ENCODE data around the gene PANX1.
A peak's percentile ranks its signal among the peaks of the same experiment; 100 is the strongest.

Gene PANX1

GRCh38 chr11:94100253-94100652 is 28.4 kb upstream of the PANX1 start:
- DNase-seq (ENCODE audit: low read depth) = no peak
- TF ChIP-seq CTCF (IDR thresholded peaks at IDR 0.05; ENCODE audit: control insufficient read depth, insufficient read depth, low read depth, low read length, missing control alignments) = no peak
- no peak overlapping the region for H3K4me3 ChIP-seq (ENCODE audit: control insufficient read depth, low read depth, low read length)

- no peak for TF ChIP-seq CTCF (IDR thresholded peaks at IDR 0.05; ENCODE audit: control insufficient read depth, insufficient read depth, low read depth, low read length, missing control alignments)
- H3K4me3 ChIP-seq (ENCODE audit: control insufficient read depth, low read depth, low read length) = no peak overlapping the region
- no peak for DNase-seq (ENCODE audit: low read depth)
These were observed 25.2 kb upstream of the PANX1 start for GRCh38 chr11:94103471-94103870.

- H3K4me3 ChIP-seq (ENCODE audit: control insufficient read depth, low read depth, low read length) = no peak overlapping the region
- DNase-seq (ENCODE audit: low read depth) = no peak
- no peak for TF ChIP-seq CTCF (IDR thresholded peaks at IDR 0.05; ENCODE audit: control insufficient read depth, insufficient read depth, low read depth, low read length, missing control alignments)
These were observed 23.9 kb upstream of the PANX1 start for GRCh38 chr11:94104734-94105133.

- DNase-seq (ENCODE audit: low read depth) = no peak
- no peak overlapping the region for H3K4me3 ChIP-seq (ENCODE audit: control insufficient read depth, low read depth, low read length)
- no peak for TF ChIP-seq CTCF (IDR thresholded peaks at IDR 0.05; ENCODE audit: control insufficient read depth, insufficient read depth, low read depth, low read length, missing control alignments)
These were observed 21.9 kb upstream of the PANX1 start for GRCh38 chr11:94106716-94107115.

- DNase-seq (ENCODE audit: low read depth) = no peak
- TF ChIP-seq CTCF (IDR thresholded peaks at IDR 0.05; ENCODE audit: control insufficient read depth, insufficient read depth, low read depth, low read length, missing control alignments) = peak; percentile 24
- no peak overlapping the region for H3K4me3 ChIP-seq (ENCODE audit: control insufficient read depth, low read depth, low read length)
These were observed 21.3 kb upstream of the PANX1 start for GRCh38 chr11:94107363-94107762.

GRCh38 chr11:94111241-94111640 is 17.4 kb upstream of the PANX1 start:
- H3K4me3 ChIP-seq (ENCODE audit: control insufficient read depth, low read depth, low read length) = no peak overlapping the region
- DNase-seq (ENCODE audit: low read depth) = no peak
- no peak for TF ChIP-seq CTCF (IDR thresholded peaks at IDR 0.05; ENCODE audit: control insufficient read depth, insufficient read depth, low read depth, low read length, missing control alignments)

GRCh38 chr11:94111660-94112059 is 17.0 kb upstream of the PANX1 start:
- no peak overlapping the region for H3K4me3 ChIP-seq (ENCODE audit: control insufficient read depth, low read depth, low read length)
- no peak for DNase-seq (ENCODE audit: low read depth)
- no peak for TF ChIP-seq CTCF (IDR thresholded peaks at IDR 0.05; ENCODE audit: control insufficient read depth, insufficient read depth, low read depth, low read length, missing control alignments)
